Measurements from ENCODE around the gene YKT6. TPM values are rescaled to one million over a fixed set of nuclear protein-coding genes. Genes with fewer than 3 reads are reported as not detected.

YKT6 gene
- total RNA-seq, 4 donors from 2014 or later, result 12.4 to 85.3 (median 49.4) TPM

GRCh38 chr7:44222776-44223261, 22.0 kb downstream of the YKT6 start:
- no peaks in the 10 kb centered on the region for H3K4me1 ChIP-seq
- intact Hi-C loops (cut with DNase I; ENCODE audit: low total_unique reads), result no loop called here
- DNase-seq, result no peak

GRCh38 chr7:44223362-44224079, 22.7 kb downstream of the YKT6 start:
- H3K27ac ChIP-seq, result no peak overlapping the region
- DNase-seq, result no peak
- no peaks in the 10 kb centered on the region for H3K9me3 ChIP-seq
- peaks cover 0 to 4% of the 10 kb centered on the region in 2 donors for H3K27me3 ChIP-seq
- TF ChIP-seq CTCF (IDR thresholded peaks at IDR 0.05), result no peak
- no peak for TF ChIP-seq POLR2A (IDR thresholded peaks at IDR 0.05)
- no peak overlapping the region for H3K4me3 ChIP-seq
- no peaks in the 10 kb centered on the region for H3K4me1 ChIP-seq
- H3K36me3 ChIP-seq, result no peaks in the 10 kb centered on the region
- intact Hi-C loops (cut with DNase I; ENCODE audit: low total_unique reads), result no loop called here

More at GRCh38 chr7:44222776-44223261, 22.0 kb downstream of the YKT6 start:
- Histone ChIP-seq H3K4me3 (no peak overlapping the region), H3K9me3 (no peaks in the 10 kb centered on the region), H3K36me3 (no peaks in the 10 kb centered on the region), H3K27me3 (peaks cover 0 to 4% of the 10 kb centered on the region in 2 donors), H3K27ac (no peak overlapping the region)
- no peak for TF ChIP-seq POLR2A (IDR thresholded peaks at IDR 0.05)
- no peak for TF ChIP-seq CTCF (IDR thresholded peaks at IDR 0.05)

GRCh38 chr7:44224080-44224973, 23.5 kb downstream of the YKT6 start:
- TF ChIP-seq POLR2A (IDR thresholded peaks at IDR 0.05), result no peak
- no peak for TF ChIP-seq CTCF (IDR thresholded peaks at IDR 0.05)
- H3K9me3 ChIP-seq, result no peaks in the 10 kb centered on the region
- peaks cover 0 to 4% of the 10 kb centered on the region in 2 donors for H3K27me3 ChIP-seq
- H3K36me3 ChIP-seq, result no peaks in the 10 kb centered on the region
- H3K4me1 ChIP-seq, result no peaks in the 10 kb centered on the region
- no peak for DNase-seq
- H3K4me3 ChIP-seq, result no peak overlapping the region
- H3K27ac ChIP-seq, result no peak overlapping the region
- intact Hi-C loops (cut with DNase I; ENCODE audit: low total_unique reads), result no loop called here

- intact Hi-C loops (cut with DNase I; ENCODE audit: low total_unique reads), result no loop called here
- no peak overlapping the region for H3K27ac ChIP-seq
- no peaks in the 10 kb centered on the region for H3K4me1 ChIP-seq
- no peak for DNase-seq
- TF ChIP-seq POLR2A (IDR thresholded peaks at IDR 0.05), result no peak
- no peaks in the 10 kb centered on the region for H3K36me3 ChIP-seq
- no peak overlapping the region for H3K4me3 ChIP-seq
- no peaks in the 10 kb centered on the region for H3K9me3 ChIP-seq
- peaks cover 0 to 4% of the 10 kb centered on the region in 2 donors for H3K27me3 ChIP-seq
Observed at GRCh38 chr7:44224974-44225565, 24.3 kb downstream of the YKT6 start.

GRCh38 chr7:44225566-44226395, 25.0 kb downstream of the YKT6 start:
- no peak for TF ChIP-seq CTCF (IDR thresholded peaks at IDR 0.05)
- no peak for TF ChIP-seq POLR2A (IDR thresholded peaks at IDR 0.05)
- Histone ChIP-seq H3K27ac (no peak overlapping the region), H3K9me3 (no peaks in the 10 kb centered on the region), H3K4me1 (no peaks in the 10 kb centered on the region), H3K4me3 (no peak overlapping the region), H3K27me3 (peaks cover 0 to 4% of the 10 kb centered on the region in 2 donors), H3K36me3 (no peaks in the 10 kb centered on the region)
- no peak for DNase-seq
- intact Hi-C loops (cut with DNase I; ENCODE audit: low total_unique reads), result no loop called here

Data from uterus (tissue), 4 donors.